Suppressor macrophage treated with lipopolysaccharide for 4 hours (primary cell): ENCODE data around the gene SLC22A4.

ENCODE experiments used
- DNase-seq: peaks from one replicate; pipeline ENCODE4 v3.0.0-alpha.2; 2020

The SLC22A4 gene

GRCh38 chr5:132293992-132294727 lies at the start of gene SLC22A4:
Gene SLC22A4, plus strand, starts transcription at chr5:132294394. Its CDS starts 223 bp downstream, at chr5:132294617.
- peak; percentile 95 for DNase-seq

GRCh38 chr5:132245593-132245992 lies 48.6 kb upstream of the SLC22A4 start:
- no peak for DNase-seq

- no peak for DNase-seq
Observed at GRCh38 chr5:132246806-132247205, 47.4 kb upstream of the SLC22A4 start.

- DNase-seq: no peak
Observed at GRCh38 chr5:132250547-132250946, 43.6 kb upstream of the SLC22A4 start.

- DNase-seq: no peak
Observed at GRCh38 chr5:132251220-132251725, 42.9 kb upstream of the SLC22A4 start.

- DNase-seq: no peak
Observed at GRCh38 chr5:132253008-132253441, 41.2 kb upstream of the SLC22A4 start.

GRCh38 chr5:132253452-132254320 lies 40.5 kb upstream of the SLC22A4 start:
- DNase-seq: no peak

GRCh38 chr5:132254321-132254977 lies 39.7 kb upstream of the SLC22A4 start:
- DNase-seq: no peak

- DNase-seq: no peak
Observed at GRCh38 chr5:132256086-132256782, 38.0 kb upstream of the SLC22A4 start.

GRCh38 chr5:132256783-132257130 lies 37.4 kb upstream of the SLC22A4 start:
- DNase-seq: no peak

- DNase-seq: no peak
Observed at GRCh38 chr5:132257131-132258101, 36.8 kb upstream of the SLC22A4 start, which contains the start of gene PDLIM4. Gene PDLIM4, plus strand, starts transcription at chr5:132257696. Its CDS starts 39 bp downstream, at chr5:132257735.

- peak; percentile 72 for DNase-seq
Observed at GRCh38 chr5:132258102-132259068, 35.8 kb upstream of the SLC22A4 start.

- DNase-seq: no peak
Observed at GRCh38 chr5:132259069-132259851, 34.9 kb upstream of the SLC22A4 start.

- DNase-seq: peak; percentile 62
Observed at GRCh38 chr5:132260051-132260450, 34.1 kb upstream of the SLC22A4 start.

- DNase-seq: peak; percentile 83
Observed at GRCh38 chr5:132260714-132261551, 33.3 kb upstream of the SLC22A4 start.

- no peak for DNase-seq
Observed at GRCh38 chr5:132261881-132262845, 32.0 kb upstream of the SLC22A4 start.
